H9 (cell line): Measurements from ENCODE around the gene VPS35L. TPM values are rescaled to one million over a fixed set of nuclear protein-coding genes. Genes with fewer than 3 reads are reported as not detected.
A peak's percentile ranks its signal among the peaks of the same experiment; 100 is the strongest.

Source experiments
- DNase-seq: peaks from one replicate; pipeline ENCODE4 v3.0.0-alpha.2; 2017
- H2AFZ ChIP-seq: one replicate; pipeline ENCODE4 v1.6.1; 2013; ENCODE audit warnings: mild to moderate bottlenecking, low read length, control low read depth, moderate library complexity
- H2AK5ac ChIP-seq: 2 replicates; pipeline ENCODE4 v1.6.1; 2013; ENCODE audit warnings: low read length, control low read depth, mixed read lengths; ENCODE audit not compliant: insufficient read length
- H2BK120ac ChIP-seq: one replicate; pipeline ENCODE4 v1.6.1; 2013; ENCODE audit warnings: low read depth, mild to moderate bottlenecking, low read length, control low read depth, inconsistent platforms; ENCODE audit not compliant: poor library complexity, severe bottlenecking
- H2BK12ac ChIP-seq: 2 replicates; pipeline ENCODE4 v1.6.1; 2013; ENCODE audit warnings: low read length, control low read depth, mixed read lengths, low read depth; ENCODE audit not compliant: insufficient read length
- H2BK15ac ChIP-seq: 2 replicates; pipeline ENCODE4 v1.6.1; 2013; ENCODE audit warnings: low read depth, low read length, control low read depth
- H2BK20ac ChIP-seq: one replicate; pipeline ENCODE4 v1.6.1; 2013; ENCODE audit warnings: low read depth, mild to moderate bottlenecking, low read length, control low read depth, inconsistent platforms; ENCODE audit not compliant: poor library complexity, severe bottlenecking
- H2BK5ac ChIP-seq: 2 replicates; pipeline ENCODE4 v1.6.1; 2013; ENCODE audit warnings: low read length, control low read depth, mixed read lengths; ENCODE audit not compliant: insufficient read length
- H3K14ac ChIP-seq: 2 replicates; pipeline ENCODE4 v1.6.1; 2013; ENCODE audit warnings: low read length, control low read depth; ENCODE audit not compliant: insufficient read depth
- H3K18ac ChIP-seq: 2 replicates; pipeline ENCODE4 v1.6.1; 2013; ENCODE audit warnings: low read depth, mild to moderate bottlenecking, mixed read lengths, low read length, control low read depth; ENCODE audit not compliant: insufficient read length
- H3K23ac ChIP-seq: 2 replicates; pipeline ENCODE4 v1.6.1; 2013; ENCODE audit warnings: low read length, control low read depth, mixed read lengths, low read depth; ENCODE audit not compliant: insufficient read length
- H3K23me2 ChIP-seq: 2 replicates; pipeline ENCODE4 v1.6.1; 2013; ENCODE audit warnings: low read depth, mild to moderate bottlenecking, mixed read lengths, low read length, control low read depth; ENCODE audit not compliant: insufficient read length, poor library complexity, severe bottlenecking
- H3K27ac ChIP-seq: 2 replicates; pipeline ENCODE4 v1.5.1; 2013; ENCODE audit warnings: low read length, control low read depth, mixed read lengths, low read depth; ENCODE audit not compliant: insufficient read length
- H3K27me3 ChIP-seq: 2 replicates; pipeline ENCODE4 v1.6.1; 2013; ENCODE audit warnings: low read length, control low read depth, inconsistent platforms; ENCODE audit not compliant: insufficient read depth
- H3K4ac ChIP-seq: 2 replicates; pipeline ENCODE4 v1.6.1; 2013; ENCODE audit warnings: low read depth, mild to moderate bottlenecking, control low read depth, inconsistent platforms, low read length, moderate library complexity
- H3K4me1 ChIP-seq: 2 replicates; pipeline ENCODE4 v1.6.1; 2013; ENCODE audit warnings: low read length, control low read depth, inconsistent platforms; ENCODE audit not compliant: insufficient read depth
- H3K4me2 ChIP-seq: 2 replicates; pipeline ENCODE4 v1.6.1; 2013; ENCODE audit warnings: low read length, control low read depth, mixed read lengths; ENCODE audit not compliant: insufficient read length, insufficient read depth
- H3K56ac ChIP-seq: 2 replicates; pipeline ENCODE4 v1.6.1; 2013; ENCODE audit warnings: low read depth, mild to moderate bottlenecking, mixed read lengths, low read length, control low read depth; ENCODE audit not compliant: insufficient read length
- H3K79me1 ChIP-seq: 2 replicates; pipeline ENCODE4 v1.6.1; 2013; ENCODE audit warnings: low read depth, mild to moderate bottlenecking, moderate library complexity, low read length, control low read depth, inconsistent platforms; ENCODE audit not compliant: insufficient read depth, poor library complexity, severe bottlenecking
- H3K79me2 ChIP-seq: 2 replicates; pipeline ENCODE4 v1.6.1; 2013; ENCODE audit warnings: low read length, control low read depth, inconsistent platforms; ENCODE audit not compliant: insufficient read depth
- H3K9ac ChIP-seq: 2 replicates; pipeline ENCODE4 v1.6.1; 2013; ENCODE audit warnings: low read length, control low read depth, mixed read lengths; ENCODE audit not compliant: insufficient read length; ENCODE audit errors: extremely low read depth
- H3K9me3 ChIP-seq: one replicate; pipeline ENCODE4 v1.6.1; 2013; ENCODE audit warnings: low read depth, low read length, inconsistent platforms; ENCODE audit not compliant: control insufficient read depth
- H3T11ph ChIP-seq: one replicate; pipeline ENCODE4 v1.6.1; 2013; ENCODE audit warnings: mild to moderate bottlenecking, low read length, control low read depth, inconsistent platforms
- H4K20me1 ChIP-seq: one replicate; pipeline ENCODE4 v1.6.1; 2013; ENCODE audit not compliant: control insufficient read depth, insufficient read length, insufficient read depth
- H4K5ac ChIP-seq: 2 replicates; pipeline ENCODE4 v1.6.1; 2013; ENCODE audit warnings: low read depth, mild to moderate bottlenecking, mixed read lengths, low read length, control low read depth; ENCODE audit not compliant: insufficient read length
- H4K8ac ChIP-seq: replicated peaks from 2 replicates; pipeline ENCODE4 v1.6.1; 2013; ENCODE audit warnings: low read length, control low read depth, mixed read lengths, low read depth; ENCODE audit not compliant: insufficient read length
- H4K91ac ChIP-seq: 2 replicates; pipeline ENCODE4 v1.6.1; 2013; ENCODE audit warnings: low read depth, mild to moderate bottlenecking, moderate library complexity, mixed read lengths, low read length, control low read depth; ENCODE audit not compliant: insufficient read length
- H3K27ac Mint-ChIP-seq, 3 experiments: 2 replicates in 2 of 3; 3 replicates in 1 of 3; pipeline ENCODE4 v1.8.0; 2020 to 2021; ENCODE audit warnings: mixed read lengths in 3 of 3, mild to moderate bottlenecking in 1 of 3, moderate library complexity in 1 of 3
- H3K27me3 Mint-ChIP-seq: 2 replicates; pipeline ENCODE4 v1.8.0; 2021; ENCODE audit warnings: low read depth, mild to moderate bottlenecking, moderate library complexity, mixed read lengths
- H3K36me3 Mint-ChIP-seq, 3 experiments: 2 replicates in 2 of 3; 3 replicates in 1 of 3; pipeline ENCODE4 v1.8.0; 2020 to 2021; ENCODE audit warnings: low read depth in 3 of 3, mixed read lengths in 3 of 3; ENCODE audit not compliant: insufficient read depth in 1 of 3
- H3K4me1 Mint-ChIP-seq, 2 experiments: 2 replicates each; pipeline ENCODE4 v1.8.0; 2020; ENCODE audit warnings: mixed read lengths in 2 of 2
- H3K4me3 Mint-ChIP-seq, 2 experiments: 2 replicates in 1 of 2; 3 replicates in 1 of 2; pipeline ENCODE4 v1.8.0; 2020 to 2021; ENCODE audit warnings: mild to moderate bottlenecking in 2 of 2, mixed read lengths in 2 of 2, moderate library complexity in 1 of 2
- H3K9me3 Mint-ChIP-seq, 2 experiments: 2 replicates in 1 of 2; 3 replicates in 1 of 2; pipeline ENCODE4 v1.8.0; 2020; ENCODE audit warnings: mild to moderate bottlenecking in 2 of 2, mixed read lengths in 2 of 2, moderate library complexity in 1 of 2
- CTCF ChIP-seq: fragments of 200-600 bp; sonication (generic); conservative IDR thresholded peaks from 3 replicates; pipeline ENCODE4 v1.8.0; 2021; ENCODE audit warnings: antibody characterized with exemption, mild to moderate bottlenecking
- WGBS: extraction: QIAGEN DNeasy Blood & Tissue Kit; methylation state at CpG from one replicate; pipeline ENCODE4 v1.1.7; 2013; ENCODE audit warnings: missing lambda C conversion rate, low lambda C conversion rate, mixed read lengths; ENCODE audit not compliant: insufficient read length; ENCODE audit errors: extremely low coverage; 5-methylcytosine and 5-hydroxymethylcytosine counted together
- total RNA-seq: library from RNA; stranded (reverse); gene quantifications from 2 replicates; pipeline ENCODE4 v1.2.1, GENCODE V29; 2021

Gene VPS35L
- total RNA-seq, 1 experiment from 2014 or later: 58.4 TPM

GRCh38 chr16:19680881-19681340 is 125.4 kb downstream of the VPS35L start:
- no peak overlapping the region for H3K9ac ChIP-seq
- H3K23ac ChIP-seq: no peak overlapping the region
- H3K56ac ChIP-seq: no peak overlapping the region
- no peak overlapping the region for H2BK15ac ChIP-seq
- no peak overlapping the region for H3K27ac ChIP-seq
- no peak overlapping the region for H2BK120ac ChIP-seq
- H2AK5ac ChIP-seq: no peak overlapping the region
- no peaks in the 10 kb centered on the region for H3K9me3 ChIP-seq
- H3K18ac ChIP-seq: no peak overlapping the region
- H4K5ac ChIP-seq: no peak overlapping the region
- H3T11ph ChIP-seq: no peak overlapping the region
- no peak for DNase-seq
- H2BK12ac ChIP-seq: no peak overlapping the region
- no peak overlapping the region for H2BK20ac ChIP-seq
- no peak overlapping the region for H4K91ac ChIP-seq
- H3K27me3 ChIP-seq: no peaks in the 10 kb centered on the region
- no peaks in the 10 kb centered on the region for H3K4me1 ChIP-seq
- H3K14ac ChIP-seq: no peak overlapping the region
- H3K4ac ChIP-seq: no peak overlapping the region
- no peak overlapping the region for H4K8ac ChIP-seq
- peaks cover 25 to 43% (median 35%) of the 10 kb centered on the region in 3 experiments for H3K36me3 Mint-ChIP-seq
- no peaks in the 10 kb centered on the region for H3K23me2 ChIP-seq
- no peak overlapping the region for H3K4me3 Mint-ChIP-seq
- H3K4me2 ChIP-seq: no peak overlapping the region
- WGBS: no CpG with 5 or more reads among the region's 6 CpGs
- H3K79me1 ChIP-seq: no peaks in the 10 kb centered on the region
- no peaks in the 10 kb centered on the region for H3K27me3 Mint-ChIP-seq
- H3K4me1 Mint-ChIP-seq: no peaks in the 10 kb centered on the region; a peak in 1 of 4 replicates
- no peak overlapping the region for H2AFZ ChIP-seq
- H2BK5ac ChIP-seq: no peak overlapping the region
- peaks cover 1 to 7% of the 10 kb centered on the region in 2 experiments; a peak in 3 of 5 replicates for H3K9me3 Mint-ChIP-seq
- peak; percentile 56 for TF ChIP-seq CTCF
- no peaks in the 10 kb centered on the region for H4K20me1 ChIP-seq
- peak overlapping the region in 1 of 3 experiments; percentile 73; a peak in 1 of 7 replicates for H3K27ac Mint-ChIP-seq
- no peaks in the 10 kb centered on the region for H3K79me2 ChIP-seq
